HCT116 (cell line): ENCODE data around the gene MICAL3. TPM values are rescaled to one million over a fixed set of nuclear protein-coding genes. Genes with fewer than 3 reads are reported as not detected.

Experiments
- ATAC-seq: fragments of 200-7000 bp; cut with Tn5 transposase; 2 replicates; pipeline ENCODE4 v1.9.1; 2020; ENCODE audit warnings: mild to moderate bottlenecking, moderate library complexity
- BruUV-seq: library from RNA; stranded (reverse); fragments of 400-500 nt; replicated peaks from 2 replicates; lab custom pipeline; 2021; lab: Mats Ljungman, UMichigan
- CTCF ChIA-PET: fragments of 300-600 bp; sonication (Branson Sonifier 250); formaldehyde crosslinking; loops from one replicate; lab custom pipeline; 2021; ENCODE audit warnings: antibody characterized with exemption; lab: Charles Lee
- POLR2A ChIA-PET: fragments of 300-600, 350-600 bp; sonication (Branson Sonifier 250); formaldehyde crosslinking; loops from one replicate; lab custom pipeline; 2021; ENCODE audit warnings: antibody characterized with exemption; lab: Charles Lee
- RAD21 ChIA-PET, 2 experiments: fragments of 300-600 bp; sonication (Branson Sonifier 250); formaldehyde crosslinking; loops; one replicate each; lab custom pipeline; 2023; ENCODE audit warnings: low total read pairs in 2 of 2; ENCODE audit not compliant: uncharacterized antibody in 2 of 2, unreplicated experiment in 2 of 2, low non-redundant PET in 1 of 2; lab: Charles Lee
- DNase-seq: peaks from one replicate; pipeline ENCODE4 v3.0.0-alpha.2; 2010; ENCODE audit warnings: low read depth, low spot score
- H2AFZ ChIP-seq: fragments of 200-600 bp; shearing (Covaris generic), sonication (generic); 2 replicates; pipeline ENCODE4 v1.6.1; 2017; ENCODE audit warnings: low read depth, mixed run types, mixed read lengths, antibody characterized with exemption, low read length; ENCODE audit not compliant: poor library complexity, severe bottlenecking
- H3K27ac ChIP-seq: 2 replicates; pipeline ENCODE4 v1.5.1; 2012; ENCODE audit warnings: low read depth, low read length
- H3K27me3 ChIP-seq: fragments of 200-600 bp; sonication (generic); 2 replicates; pipeline ENCODE4 v1.6.1; 2016; ENCODE audit warnings: mixed run types, low read length, mixed read lengths; ENCODE audit not compliant: insufficient read depth
- H3K36me3 ChIP-seq, 2 experiments: fragments of 200-500 bp in 1 of 2; fragments of 200-600 bp in 1 of 2; sonication (Bioruptor generic) in 1 of 2; sonication (generic) in 1 of 2; 2 replicates each; pipeline versions ENCODE4 v1.5.1 to v1.6.1; 2014 to 2016; ENCODE audit warnings: low read length in 2 of 2, inconsistent platforms in 1 of 2, mixed read lengths in 1 of 2, mixed run types in 1 of 2; ENCODE audit not compliant: insufficient read depth in 2 of 2, control insufficient read depth in 1 of 2
- H3K4me1 ChIP-seq, 2 experiments: fragments of 200-600 bp in 1 of 2; sonication (generic) in 1 of 2; 2 replicates each; pipeline versions ENCODE4 v1.5.1 to v1.6.1; 2012 to 2017; ENCODE audit warnings: low read length in 2 of 2, inconsistent platforms in 1 of 2, mild to moderate bottlenecking in 1 of 2, mixed read lengths in 1 of 2, mixed run types in 1 of 2, moderate library complexity in 1 of 2; ENCODE audit not compliant: insufficient read depth in 2 of 2, control insufficient read depth in 1 of 2
- H3K4me2 ChIP-seq: fragments of 200-600 bp; sonication (generic); 2 replicates; pipeline ENCODE4 v1.6.1; 2017; ENCODE audit warnings: mixed run types, low read length, mixed read lengths
- H3K4me3 ChIP-seq, 2 experiments: fragments of 200-600 bp in 1 of 2; sonication (generic) in 1 of 2; replicated peaks in 1 of 2; 2 replicates each; pipeline ENCODE4 v1.5.1; 2011 to 2016; ENCODE audit warnings: low read length in 2 of 2, control low read depth in 1 of 2, low read depth in 1 of 2, mild to moderate bottlenecking in 1 of 2, mixed read lengths in 1 of 2, mixed run types in 1 of 2
- H3K79me2 ChIP-seq: fragments of 200-600 bp; sonication (generic); 2 replicates; pipeline ENCODE4 v1.6.1; 2017; ENCODE audit warnings: mild to moderate bottlenecking, mixed run types, low read length, moderate library complexity, mixed read lengths; ENCODE audit not compliant: insufficient read depth
- H3K9ac ChIP-seq: fragments of 200-600 bp; sonication (generic); 2 replicates; pipeline ENCODE4 v1.6.1; 2016; ENCODE audit warnings: low read length, mixed read lengths
- H3K9me2 ChIP-seq: fragments of 200-600 bp; sonication (generic), shearing (Covaris generic); 2 replicates; pipeline ENCODE4 v1.6.1; 2017; ENCODE audit warnings: mixed run types, mild to moderate bottlenecking, moderate library complexity; ENCODE audit not compliant: insufficient read depth
- H3K9me3 ChIP-seq, 2 experiments: fragments of 200-500 bp in 1 of 2; fragments of 200-600 bp in 1 of 2; sonication (Bioruptor generic) in 1 of 2; sonication (generic) in 1 of 2; 2 replicates each; pipeline ENCODE4 v1.6.1; 2014 to 2017; ENCODE audit warnings: low read length in 2 of 2, mixed read lengths in 2 of 2, inconsistent platforms in 1 of 2, low read depth in 1 of 2, mild to moderate bottlenecking in 1 of 2, mixed run types in 1 of 2, moderate library complexity in 1 of 2; ENCODE audit not compliant: control insufficient read depth in 1 of 2, insufficient read depth in 1 of 2
- H4K20me1 ChIP-seq: fragments of 200-600 bp; sonication (generic), shearing (Covaris generic); 2 replicates; pipeline ENCODE4 v1.6.1; 2017; ENCODE audit warnings: mixed run types, mild to moderate bottlenecking, moderate library complexity; ENCODE audit not compliant: insufficient read depth
- CBX3 ChIP-seq: IDR thresholded peaks from 2 replicates; pipeline ENCODE4 v1.6.1; 2012; ENCODE audit warnings: low read depth
- CEBPB ChIP-seq: IDR thresholded peaks from 2 replicates; pipeline ENCODE4 v1.6.1; 2012; ENCODE audit warnings: low read depth
- EGR1 ChIP-seq: IDR thresholded peaks from 2 replicates; pipeline ENCODE4 v1.6.1; 2012; ENCODE audit warnings: low read depth
- ELF1 ChIP-seq: IDR thresholded peaks from 2 replicates; pipeline ENCODE4 v1.6.1; 2012; ENCODE audit warnings: low read depth, borderline replicate concordance
- EZH2phosphoT487 ChIP-seq: fragments of 200-600 bp; IDR thresholded peaks from 2 replicates; pipeline ENCODE4 v1.6.1; 2018; ENCODE audit warnings: antibody characterized with exemption, borderline replicate concordance
- FOSL1 ChIP-seq: IDR thresholded peaks from 2 replicates; pipeline ENCODE4 v1.6.1; 2012; ENCODE audit warnings: low read depth
- POLR2A ChIP-seq: IDR thresholded peaks from 2 replicates; pipeline ENCODE4 v1.7.0; 2011; ENCODE audit warnings: borderline replicate concordance; ENCODE audit not compliant: insufficient read depth, insufficient read length; ENCODE audit errors: extremely low read depth
- POLR2AphosphoS5 ChIP-seq: IDR thresholded peaks from 2 replicates; pipeline ENCODE4 v1.6.1; 2011; ENCODE audit warnings: mild to moderate bottlenecking, low read depth, low read length, moderate library complexity
- RAD21 ChIP-seq: IDR thresholded peaks from 2 replicates; pipeline ENCODE4 v1.6.1; 2012; ENCODE audit warnings: low read depth, mild to moderate bottlenecking
- SIN3A ChIP-seq: IDR thresholded peaks from 2 replicates; pipeline ENCODE4 v1.6.1; 2012; ENCODE audit warnings: low read depth
- TCF7L2 ChIP-seq: IDR thresholded peaks from 2 replicates; pipeline ENCODE4 v1.7.0; 2011; ENCODE audit warnings: borderline replicate concordance, inconsistent platforms; ENCODE audit not compliant: insufficient read depth, insufficient read length; ENCODE audit errors: extremely low read depth
- YY1 ChIP-seq: IDR thresholded peaks from 2 replicates; pipeline ENCODE4 v1.6.1; 2011; ENCODE audit warnings: low read length, low read depth, moderate library complexity, mild to moderate bottlenecking; ENCODE audit not compliant: insufficient replicate concordance; ENCODE audit errors: extremely low read depth
- ZFX ChIP-seq: fragments of 450-650 bp; IDR thresholded peaks from 2 replicates; pipeline ENCODE4 v1.6.1; 2017
- ZNF274 ChIP-seq: fragments of 200-500 bp; sonication (Bioruptor generic); IDR thresholded peaks from 2 replicates; pipeline ENCODE4 v1.6.1; 2014; ENCODE audit warnings: mild to moderate bottlenecking, low read depth, low read length, inconsistent platforms
- intact Hi-C: fragments of 100-400 bp; cut with micrococcal nuclease; formaldehyde crosslinking; loops from 2 replicates; pipeline ENCODE4 v1.10.0; 2022
- total RNA-seq: library from RNA; stranded (reverse); gene quantifications from one replicate; pipeline ENCODE4 v1.2.1, GENCODE V29; 2021; ENCODE audit not compliant: unreplicated experiment
- TF ChIP-seq, protein P1 (sequence below): IDR thresholded peaks from 2 replicates; pipeline ENCODE4 v1.6.1; 2011; ENCODE audit warnings: mild to moderate bottlenecking, low read length, moderate library complexity; ENCODE audit not compliant: insufficient replicate concordance; ENCODE audit errors: extremely low read depth
- TF ChIP-seq, protein P2 (sequence below): IDR thresholded peaks from 2 replicates; pipeline ENCODE4 v1.6.1; 2012; ENCODE audit warnings: low read depth
- TF ChIP-seq, protein P3 (sequence below), 3 experiments: fragments of 200-600 bp in 1 of 3; sonication (generic) in 1 of 3; IDR thresholded peaks in 2 of 3; conservative IDR thresholded peaks in 1 of 3; 2 replicates each; pipeline ENCODE4 v1.5.1; 2012 to 2017; ENCODE audit warnings: low read depth in 2 of 3, low read length in 2 of 3, antibody characterized with exemption in 1 of 3, borderline replicate concordance in 1 of 3, control low read depth in 1 of 3, mild to moderate bottlenecking in 1 of 3, mixed read lengths in 1 of 3, mixed run types in 1 of 3, moderate library complexity in 1 of 3; ENCODE audit not compliant: insufficient read depth in 1 of 3
- TF ChIP-seq, protein P4 (sequence below): IDR thresholded peaks from 2 replicates; pipeline ENCODE4 v1.6.1; 2012
- TF ChIP-seq, protein P5 (sequence below): IDR thresholded peaks from 2 replicates; pipeline ENCODE4 v1.6.1; 2012

The MICAL3 gene
- total RNA-seq, 1 experiment from 2014 or later, result 30.8 TPM

DNA sequence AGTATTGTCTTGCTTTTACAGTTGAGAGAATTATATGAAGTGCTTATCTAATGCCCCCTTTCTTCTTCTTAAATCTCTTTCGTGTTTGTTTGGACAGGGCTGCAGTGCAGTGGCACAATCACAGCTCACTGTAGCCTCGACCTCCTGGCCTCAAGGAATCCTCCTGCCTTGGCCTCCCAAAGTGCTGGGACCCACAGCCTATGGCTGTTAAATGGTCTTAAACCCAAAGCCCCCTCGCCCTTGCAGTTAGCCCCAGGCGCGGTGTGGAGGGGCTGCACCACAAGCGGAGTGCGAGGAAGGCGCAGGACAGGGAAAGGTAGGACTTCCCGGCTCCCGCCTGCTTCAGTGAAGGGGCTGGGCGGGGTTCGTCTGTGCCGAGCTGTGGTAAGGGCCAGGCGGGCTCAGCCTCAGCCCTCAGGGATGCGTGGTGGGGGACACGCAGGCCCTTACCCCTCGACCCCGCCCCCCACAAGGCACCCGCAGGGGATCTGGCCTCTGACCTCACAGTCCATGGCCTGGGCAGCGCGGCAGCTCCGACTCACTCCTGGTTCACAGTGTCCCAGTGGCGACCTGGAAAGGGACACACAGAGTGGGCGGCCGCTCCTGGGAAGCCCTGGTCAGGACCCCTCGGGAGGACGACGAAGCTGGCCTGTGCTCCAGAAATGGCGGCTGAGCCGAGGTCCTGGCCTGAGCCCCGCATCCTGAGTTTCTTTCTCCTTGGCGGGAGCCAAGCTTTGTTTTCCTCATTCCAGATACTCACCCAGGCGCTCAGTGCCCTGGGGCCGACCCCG, 274.6 kb downstream of the MICAL3 start:
- ChIA-PET RAD21 (no interaction called here), CTCF (interaction anchor here (1.1 kb wide), 1 partner anchor 35 kb away, joined by 3 read pairs; no protein-coding TSS in a partner anchor), POLR2A (no interaction called here)
- ATAC-seq, result no peak
- no TSS peak for BruUV-seq
- Histone ChIP-seq H3K9me2 (no peaks in the 10 kb centered on the region), H3K79me2 (peaks cover 7% of the 10 kb centered on the region; the same call in 1 of the 2 replicates), H4K20me1 (no peaks in the 10 kb centered on the region), H3K9me3 (no peaks in the 10 kb centered on the region), H3K27me3 (no peaks in the 10 kb centered on the region), H3K4me2 (no peak overlapping the region), H2AFZ (no peak overlapping the region), H3K36me3 (no peaks in the 10 kb centered on the region; a peak in 1 of 4 replicates), H3K9ac (no peak overlapping the region), H3K4me1 (peaks cover 0 to 10% of the 10 kb centered on the region in 2 experiments; a peak in 1 of 4 replicates), H3K4me3 (no peak overlapping the region), H3K27ac (no peak overlapping the region)
- intact Hi-C loops, result no loop called here
- DNase-seq, result no peak
- TF ChIP-seq, protein P1, sequence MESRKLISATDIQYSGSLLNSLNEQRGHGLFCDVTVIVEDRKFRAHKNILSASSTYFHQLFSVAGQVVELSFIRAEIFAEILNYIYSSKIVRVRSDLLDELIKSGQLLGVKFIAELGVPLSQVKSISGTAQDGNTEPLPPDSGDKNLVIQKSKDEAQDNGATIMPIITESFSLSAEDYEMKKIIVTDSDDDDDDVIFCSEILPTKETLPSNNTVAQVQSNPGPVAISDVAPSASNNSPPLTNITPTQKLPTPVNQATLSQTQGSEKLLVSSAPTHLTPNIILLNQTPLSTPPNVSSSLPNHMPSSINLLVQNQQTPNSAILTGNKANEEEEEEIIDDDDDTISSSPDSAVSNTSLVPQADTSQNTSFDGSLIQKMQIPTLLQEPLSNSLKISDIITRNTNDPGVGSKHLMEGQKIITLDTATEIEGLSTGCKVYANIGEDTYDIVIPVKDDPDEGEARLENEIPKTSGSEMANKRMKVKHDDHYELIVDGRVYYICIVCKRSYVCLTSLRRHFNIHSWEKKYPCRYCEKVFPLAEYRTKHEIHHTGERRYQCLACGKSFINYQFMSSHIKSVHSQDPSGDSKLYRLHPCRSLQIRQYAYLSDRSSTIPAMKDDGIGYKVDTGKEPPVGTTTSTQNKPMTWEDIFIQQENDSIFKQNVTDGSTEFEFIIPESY, result no peak
- TF ChIP-seq, protein P2, sequence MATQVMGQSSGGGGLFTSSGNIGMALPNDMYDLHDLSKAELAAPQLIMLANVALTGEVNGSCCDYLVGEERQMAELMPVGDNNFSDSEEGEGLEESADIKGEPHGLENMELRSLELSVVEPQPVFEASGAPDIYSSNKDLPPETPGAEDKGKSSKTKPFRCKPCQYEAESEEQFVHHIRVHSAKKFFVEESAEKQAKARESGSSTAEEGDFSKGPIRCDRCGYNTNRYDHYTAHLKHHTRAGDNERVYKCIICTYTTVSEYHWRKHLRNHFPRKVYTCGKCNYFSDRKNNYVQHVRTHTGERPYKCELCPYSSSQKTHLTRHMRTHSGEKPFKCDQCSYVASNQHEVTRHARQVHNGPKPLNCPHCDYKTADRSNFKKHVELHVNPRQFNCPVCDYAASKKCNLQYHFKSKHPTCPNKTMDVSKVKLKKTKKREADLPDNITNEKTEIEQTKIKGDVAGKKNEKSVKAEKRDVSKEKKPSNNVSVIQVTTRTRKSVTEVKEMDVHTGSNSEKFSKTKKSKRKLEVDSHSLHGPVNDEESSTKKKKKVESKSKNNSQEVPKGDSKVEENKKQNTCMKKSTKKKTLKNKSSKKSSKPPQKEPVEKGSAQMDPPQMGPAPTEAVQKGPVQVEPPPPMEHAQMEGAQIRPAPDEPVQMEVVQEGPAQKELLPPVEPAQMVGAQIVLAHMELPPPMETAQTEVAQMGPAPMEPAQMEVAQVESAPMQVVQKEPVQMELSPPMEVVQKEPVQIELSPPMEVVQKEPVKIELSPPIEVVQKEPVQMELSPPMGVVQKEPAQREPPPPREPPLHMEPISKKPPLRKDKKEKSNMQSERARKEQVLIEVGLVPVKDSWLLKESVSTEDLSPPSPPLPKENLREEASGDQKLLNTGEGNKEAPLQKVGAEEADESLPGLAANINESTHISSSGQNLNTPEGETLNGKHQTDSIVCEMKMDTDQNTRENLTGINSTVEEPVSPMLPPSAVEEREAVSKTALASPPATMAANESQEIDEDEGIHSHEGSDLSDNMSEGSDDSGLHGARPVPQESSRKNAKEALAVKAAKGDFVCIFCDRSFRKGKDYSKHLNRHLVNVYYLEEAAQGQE, result no peak
- no peak for TF ChIP-seq POLR2A
- no peak for TF ChIP-seq RAD21
- TF ChIP-seq, protein P3, sequence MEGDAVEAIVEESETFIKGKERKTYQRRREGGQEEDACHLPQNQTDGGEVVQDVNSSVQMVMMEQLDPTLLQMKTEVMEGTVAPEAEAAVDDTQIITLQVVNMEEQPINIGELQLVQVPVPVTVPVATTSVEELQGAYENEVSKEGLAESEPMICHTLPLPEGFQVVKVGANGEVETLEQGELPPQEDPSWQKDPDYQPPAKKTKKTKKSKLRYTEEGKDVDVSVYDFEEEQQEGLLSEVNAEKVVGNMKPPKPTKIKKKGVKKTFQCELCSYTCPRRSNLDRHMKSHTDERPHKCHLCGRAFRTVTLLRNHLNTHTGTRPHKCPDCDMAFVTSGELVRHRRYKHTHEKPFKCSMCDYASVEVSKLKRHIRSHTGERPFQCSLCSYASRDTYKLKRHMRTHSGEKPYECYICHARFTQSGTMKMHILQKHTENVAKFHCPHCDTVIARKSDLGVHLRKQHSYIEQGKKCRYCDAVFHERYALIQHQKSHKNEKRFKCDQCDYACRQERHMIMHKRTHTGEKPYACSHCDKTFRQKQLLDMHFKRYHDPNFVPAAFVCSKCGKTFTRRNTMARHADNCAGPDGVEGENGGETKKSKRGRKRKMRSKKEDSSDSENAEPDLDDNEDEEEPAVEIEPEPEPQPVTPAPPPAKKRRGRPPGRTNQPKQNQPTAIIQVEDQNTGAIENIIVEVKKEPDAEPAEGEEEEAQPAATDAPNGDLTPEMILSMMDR (IDR thresholded peaks at IDR 0.05 in 2 of 3, conservative IDR thresholded peaks at IDR 0.05 in 1 of 3; ENCODE audit: borderline replicate concordance in 1 of 3, insufficient read depth in 1 of 3, low read depth in 2 of 3, low read length in 2 of 3), result no peak
- TF ChIP-seq EGR1, result no peak
- TF ChIP-seq TCF7L2, result no peak
- TF ChIP-seq, protein P4, sequence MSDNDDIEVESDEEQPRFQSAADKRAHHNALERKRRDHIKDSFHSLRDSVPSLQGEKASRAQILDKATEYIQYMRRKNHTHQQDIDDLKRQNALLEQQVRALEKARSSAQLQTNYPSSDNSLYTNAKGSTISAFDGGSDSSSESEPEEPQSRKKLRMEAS, result no peak
- TF ChIP-seq, protein P5, sequence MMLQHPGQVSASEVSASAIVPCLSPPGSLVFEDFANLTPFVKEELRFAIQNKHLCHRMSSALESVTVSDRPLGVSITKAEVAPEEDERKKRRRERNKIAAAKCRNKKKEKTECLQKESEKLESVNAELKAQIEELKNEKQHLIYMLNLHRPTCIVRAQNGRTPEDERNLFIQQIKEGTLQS, result no peak
- TF ChIP-seq POLR2AphosphoS5, result no peak
- TF ChIP-seq CEBPB, result no peak
- no peak for TF ChIP-seq FOSL1
- TF ChIP-seq EZH2phosphoT487, result no peak
- TF ChIP-seq ELF1, result no peak
- no peak for TF ChIP-seq ZNF274
- TF ChIP-seq CBX3, result no peak
- no peak for TF ChIP-seq YY1
- no peak for TF ChIP-seq SIN3A
- TF ChIP-seq ZFX, result no peak
